ENCODE data around the gene PLEKHG4. TPM values are rescaled to one million over a fixed set of nuclear protein-coding genes. Genes with fewer than 3 reads are reported as not detected.

The PLEKHG4 gene
- total and polyA plus RNA-seq, 2 donors (not counting 1 experiment from before 2014, with no cell fraction given), result 9.9 to 37.7 TPM

DNA sequence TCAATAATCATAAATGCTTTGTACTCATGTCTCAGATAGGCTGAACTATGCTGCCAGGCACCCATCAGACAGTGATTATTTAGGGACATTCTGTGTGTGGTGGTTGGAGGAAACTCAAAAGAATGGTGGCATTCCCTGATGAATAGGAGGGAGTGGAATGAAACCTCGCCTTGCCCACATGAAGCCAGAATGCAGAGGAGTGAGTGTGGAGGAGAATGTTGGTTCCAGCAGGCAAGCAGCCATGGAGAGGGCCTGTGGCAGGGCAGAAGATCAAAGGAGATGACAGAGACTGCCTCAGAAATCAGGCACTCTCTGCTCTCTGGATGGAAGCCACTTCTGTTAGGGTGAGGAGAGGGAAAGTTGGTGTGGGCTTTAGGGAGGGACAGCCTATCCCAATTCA lies 24.7 kb downstream of the PLEKHG4 start:
- H3K36me3 ChIP-seq (ENCODE audit: control insufficient read depth, insufficient read depth, low read length), result no peaks in the 10 kb centered on the region
- no peak overlapping the region for H3K4me3 ChIP-seq (replicated peaks in 1 of 4; ENCODE audit: control extremely low read depth in 1 of 4, insufficient read depth in 1 of 4, low read depth in 3 of 4, low read length in 4 of 4)
- H3K9ac ChIP-seq (ENCODE audit: insufficient read depth, low read length), result no peak overlapping the region
- peak in 1 of 2 donors; percentile 51 for DNase-seq (ENCODE audit: low read depth in 2 of 2)
- peak overlapping the region; percentile 13 for H3K4me2 ChIP-seq (ENCODE audit: extremely low read depth, insufficient read depth, low read length)
- TF ChIP-seq, protein P1, sequence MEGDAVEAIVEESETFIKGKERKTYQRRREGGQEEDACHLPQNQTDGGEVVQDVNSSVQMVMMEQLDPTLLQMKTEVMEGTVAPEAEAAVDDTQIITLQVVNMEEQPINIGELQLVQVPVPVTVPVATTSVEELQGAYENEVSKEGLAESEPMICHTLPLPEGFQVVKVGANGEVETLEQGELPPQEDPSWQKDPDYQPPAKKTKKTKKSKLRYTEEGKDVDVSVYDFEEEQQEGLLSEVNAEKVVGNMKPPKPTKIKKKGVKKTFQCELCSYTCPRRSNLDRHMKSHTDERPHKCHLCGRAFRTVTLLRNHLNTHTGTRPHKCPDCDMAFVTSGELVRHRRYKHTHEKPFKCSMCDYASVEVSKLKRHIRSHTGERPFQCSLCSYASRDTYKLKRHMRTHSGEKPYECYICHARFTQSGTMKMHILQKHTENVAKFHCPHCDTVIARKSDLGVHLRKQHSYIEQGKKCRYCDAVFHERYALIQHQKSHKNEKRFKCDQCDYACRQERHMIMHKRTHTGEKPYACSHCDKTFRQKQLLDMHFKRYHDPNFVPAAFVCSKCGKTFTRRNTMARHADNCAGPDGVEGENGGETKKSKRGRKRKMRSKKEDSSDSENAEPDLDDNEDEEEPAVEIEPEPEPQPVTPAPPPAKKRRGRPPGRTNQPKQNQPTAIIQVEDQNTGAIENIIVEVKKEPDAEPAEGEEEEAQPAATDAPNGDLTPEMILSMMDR (conservative IDR thresholded peaks at IDR 0.05 in 1 of 2, IDR thresholded peaks at IDR 0.05 in 1 of 2; ENCODE audit: low read depth in 1 of 2, low read length in 2 of 2), result no peak
- no peak for TF ChIP-seq EZH2 (IDR thresholded peaks at IDR 0.05; ENCODE audit: low read length, missing control alignments)
- H4K20me1 ChIP-seq (ENCODE audit: control insufficient read depth, extremely low read depth, insufficient read depth, low read length), result no peaks in the 10 kb centered on the region
- no peaks in the 10 kb centered on the region for H3K79me2 ChIP-seq (ENCODE audit: control insufficient read depth, insufficient read depth, low read length)
- no peak overlapping the region for H3K27ac ChIP-seq (ENCODE audit: insufficient read depth, low read length)
- no peaks in the 10 kb centered on the region for H3K27me3 ChIP-seq (ENCODE audit: control insufficient read depth, insufficient read depth, low read length)
- no peak overlapping the region for H2AFZ ChIP-seq (ENCODE audit: low read length)
- H3K9me3 ChIP-seq (ENCODE audit: control insufficient read depth, insufficient read depth, low read depth, low read length), result no peaks in the 10 kb centered on the region
- H3K4me1 ChIP-seq (ENCODE audit: control insufficient read depth, extremely low read depth, insufficient read depth, low read length), result no peaks in the 10 kb centered on the region

DNA sequence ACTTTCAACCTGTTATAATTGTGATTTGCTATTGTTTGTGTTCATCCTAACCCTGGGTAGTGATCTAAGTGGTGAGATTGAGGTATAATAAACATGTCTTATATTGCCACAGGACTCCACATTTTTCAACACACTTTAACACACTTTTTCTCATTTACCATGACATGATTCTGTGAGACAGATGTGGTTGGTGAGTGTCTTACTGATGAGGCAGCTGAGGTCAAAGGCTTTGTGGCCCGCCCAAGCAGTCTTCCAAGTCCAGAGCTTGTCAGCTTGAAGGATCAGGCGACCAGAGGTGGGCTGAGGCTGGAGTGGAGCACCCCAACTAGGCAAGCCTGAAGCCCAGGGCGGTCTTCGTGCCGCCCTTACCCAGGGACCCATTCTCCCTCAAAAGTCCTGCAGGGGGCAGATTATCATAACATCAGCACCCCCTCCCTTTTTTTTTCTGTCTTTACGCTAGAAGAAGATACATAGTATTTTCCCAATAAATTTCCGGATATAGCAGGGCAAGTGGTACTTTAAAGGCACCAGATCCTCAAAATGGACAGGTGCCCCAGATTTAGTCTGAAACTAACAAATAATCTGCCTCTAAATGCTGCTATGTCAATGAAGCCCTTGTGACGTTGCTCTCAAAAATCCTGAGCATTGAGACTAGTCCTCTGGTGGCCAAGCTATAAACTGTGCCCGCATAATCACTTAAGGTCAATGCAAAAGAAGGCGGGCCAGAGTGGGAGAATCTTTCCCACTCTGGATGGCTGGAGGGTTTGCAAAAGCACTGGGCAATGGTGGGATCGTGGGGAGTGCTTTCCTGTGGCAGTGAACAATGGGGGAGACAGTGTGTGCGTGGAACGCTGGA lies 26.1 kb downstream of the PLEKHG4 start:
- TF ChIP-seq EZH2 (IDR thresholded peaks at IDR 0.05; ENCODE audit: low read length, missing control alignments), result no peak
- TF ChIP-seq, protein P1 (conservative IDR thresholded peaks at IDR 0.05 in 1 of 2, IDR thresholded peaks at IDR 0.05 in 1 of 2; ENCODE audit: low read depth in 1 of 2, low read length in 2 of 2), result no peak
- no peak overlapping the region for H3K27ac ChIP-seq (ENCODE audit: insufficient read depth, low read length)
- no peak overlapping the region for H3K4me3 ChIP-seq (replicated peaks in 1 of 4; ENCODE audit: control extremely low read depth in 1 of 4, insufficient read depth in 1 of 4, low read depth in 3 of 4, low read length in 4 of 4)
- no peak for DNase-seq (ENCODE audit: low read depth in 2 of 2)
- H4K20me1 ChIP-seq (ENCODE audit: control insufficient read depth, extremely low read depth, insufficient read depth, low read length), result no peaks in the 10 kb centered on the region
- no peak overlapping the region for H3K4me2 ChIP-seq (ENCODE audit: extremely low read depth, insufficient read depth, low read length)
- no peaks in the 10 kb centered on the region for H3K4me1 ChIP-seq (ENCODE audit: control insufficient read depth, extremely low read depth, insufficient read depth, low read length)
- no peaks in the 10 kb centered on the region for H3K79me2 ChIP-seq (ENCODE audit: control insufficient read depth, insufficient read depth, low read length)
- H2AFZ ChIP-seq (ENCODE audit: low read length), result no peak overlapping the region
- no peaks in the 10 kb centered on the region for H3K27me3 ChIP-seq (ENCODE audit: control insufficient read depth, insufficient read depth, low read length)
- no peaks in the 10 kb centered on the region for H3K36me3 ChIP-seq (ENCODE audit: control insufficient read depth, insufficient read depth, low read length)
- H3K9me3 ChIP-seq (ENCODE audit: control insufficient read depth, insufficient read depth, low read depth, low read length), result no peaks in the 10 kb centered on the region
- H3K9ac ChIP-seq (ENCODE audit: insufficient read depth, low read length), result no peak overlapping the region

DNA sequence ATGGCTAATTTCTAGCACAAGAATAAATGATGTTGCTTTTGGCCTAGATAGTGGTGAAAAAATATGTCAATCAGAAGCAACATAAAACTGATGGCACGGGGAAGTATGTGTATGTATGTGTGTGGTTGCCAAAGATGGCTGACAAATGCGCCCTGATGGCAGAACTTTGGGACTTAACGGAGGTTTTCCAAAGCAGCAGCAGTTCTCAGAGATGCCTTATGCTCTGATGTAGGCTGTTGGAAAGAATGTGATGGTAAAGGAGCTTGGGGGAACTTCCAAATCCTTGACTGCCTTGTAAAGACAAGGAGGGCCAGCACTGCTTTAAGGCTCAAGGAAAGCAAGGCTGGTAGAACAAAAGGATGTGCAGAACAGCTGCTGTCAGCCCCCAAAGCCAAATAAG lies 31.2 kb downstream of the PLEKHG4 start:
- no peak overlapping the region for H3K9ac ChIP-seq (ENCODE audit: insufficient read depth, low read length)
- no peak overlapping the region for H3K27ac ChIP-seq (ENCODE audit: insufficient read depth, low read length)
- H3K9me3 ChIP-seq (ENCODE audit: control insufficient read depth, insufficient read depth, low read depth, low read length), result no peaks in the 10 kb centered on the region
- H3K4me1 ChIP-seq (ENCODE audit: control insufficient read depth, extremely low read depth, insufficient read depth, low read length), result peaks cover 15% of the 10 kb centered on the region
- H3K4me2 ChIP-seq (ENCODE audit: extremely low read depth, insufficient read depth, low read length), result no peak overlapping the region
- H3K27me3 ChIP-seq (ENCODE audit: control insufficient read depth, insufficient read depth, low read length), result no peaks in the 10 kb centered on the region
- no peak for DNase-seq (ENCODE audit: low read depth in 2 of 2)
- H3K4me3 ChIP-seq (replicated peaks in 1 of 4; ENCODE audit: control extremely low read depth in 1 of 4, insufficient read depth in 1 of 4, low read depth in 3 of 4, low read length in 4 of 4), result no peak overlapping the region
- no peaks in the 10 kb centered on the region for H3K36me3 ChIP-seq (ENCODE audit: control insufficient read depth, insufficient read depth, low read length)
- H3K79me2 ChIP-seq (ENCODE audit: control insufficient read depth, insufficient read depth, low read length), result no peaks in the 10 kb centered on the region
- TF ChIP-seq, protein P1 (conservative IDR thresholded peaks at IDR 0.05 in 1 of 2, IDR thresholded peaks at IDR 0.05 in 1 of 2; ENCODE audit: low read depth in 1 of 2, low read length in 2 of 2), result no peak
- TF ChIP-seq EZH2 (IDR thresholded peaks at IDR 0.05; ENCODE audit: low read length, missing control alignments), result no peak
- H2AFZ ChIP-seq (ENCODE audit: low read length), result no peak overlapping the region
- H4K20me1 ChIP-seq (ENCODE audit: control insufficient read depth, extremely low read depth, insufficient read depth, low read length), result no peaks in the 10 kb centered on the region
